Measurements from ENCODE around the gene DXO. TPM values are rescaled to one million over a fixed set of nuclear protein-coding genes. Genes with fewer than 3 reads are reported as not detected.
"Not testable (repeated sequence)": the region's sequence is repeated elsewhere in the genome, so short reads cannot be mapped to it uniquely, and the experiment has no call there.

DXO gene
- 40.9 and 43.6 TPM in 2 replicates for total RNA-seq (2022)
- Bru-seq, nascent RNA: percentile 73 among the genes with signal in this experiment
- percentile 81 among the genes with signal in this experiment for BruChase-seq, experiment 1, labeled RNA remaining after a 6-hour chase
- percentile 80 among the genes with signal in this experiment for BruChase-seq, experiment 2, labeled RNA remaining after a 2-hour chase
- long read RNA-seq, transcript DXO-201 (7 exons, 1,628 nt): major isoform, 13 of 38 reads
- long read RNA-seq, partial matches to known transcripts: 4 of 38 reads
- long read RNA-seq, other reads (novel, unspliced or antisense): 16 of 38 reads

- intact Hi-C loops (cut with micrococcal nuclease; ENCODE audit: unreplicated experiment): no loop called here
Observed at GRCh38 chr6:31971993-31972708, at the start of gene DXO. Gene DXO, minus strand, starts transcription at chr6:31972138. Its CDS starts 463 bp downstream, at chr6:31971675.

GRCh38 chr6:32014547-32014946 is 42.6 kb upstream of the DXO start, which contains the start of gene C4B:
Gene C4B, plus strand, starts transcription at chr6:32014795. Its CDS starts 51 bp downstream, at chr6:32014846.
- intact Hi-C loops (cut with micrococcal nuclease; ENCODE audit: unreplicated experiment); CTCF ChIA-PET; H3K4me3 Mint-ChIP-seq (ENCODE audit: low read depth, unreplicated experiment); H3K9me3 Mint-ChIP-seq (ENCODE audit: low read depth, unreplicated experiment); H3K36me3 Mint-ChIP-seq (ENCODE audit: insufficient read depth, unreplicated experiment); H3K4me1 Mint-ChIP-seq (ENCODE audit: low read depth, unreplicated experiment); H3K27ac Mint-ChIP-seq (ENCODE audit: unreplicated experiment); BruUV-seq (replicated peaks); H3K27me3 Mint-ChIP-seq (ENCODE audit: unreplicated experiment); DNase-seq: not testable (repeated sequence)

More at GRCh38 chr6:31971993-31972708, at the start of gene DXO:
- no peaks in the 10 kb centered on the region for H3K9me3 Mint-ChIP-seq (ENCODE audit: low read depth, unreplicated experiment)
- H3K4me1 Mint-ChIP-seq (ENCODE audit: low read depth, unreplicated experiment): peaks cover 27% of the 10 kb centered on the region
- peak; percentile 99 for DNase-seq
- H3K27ac Mint-ChIP-seq (ENCODE audit: unreplicated experiment): peak within 1 kb of the TSS; percentile 98
- H3K36me3 Mint-ChIP-seq (ENCODE audit: insufficient read depth, unreplicated experiment): peaks cover 79% of the 10 kb centered on the region
- no peaks in the 10 kb centered on the region for H3K27me3 Mint-ChIP-seq (ENCODE audit: unreplicated experiment)
- no peak for TF ChIP-seq CTCF (IDR thresholded peaks at IDR 0.05; ENCODE audit: unreplicated experiment)
- H3K4me3 Mint-ChIP-seq (ENCODE audit: low read depth, unreplicated experiment): peak within 1 kb of the TSS; percentile 86
- CTCF ChIA-PET: interaction anchor here (0.6 to 1.8 kb wide), 7 partner anchors 20 to 1066 kb away, joined by 3 to 7 read pairs (median 4); partner anchors contain the start of genes CFB and ZBTB12
- no TSS peak for BruUV-seq (replicated peaks)

GRCh38 chr6:32013738-32014137 is 41.8 kb upstream of the DXO start:
- H3K4me3 Mint-ChIP-seq (ENCODE audit: low read depth, unreplicated experiment); H3K9me3 Mint-ChIP-seq (ENCODE audit: low read depth, unreplicated experiment); H3K27me3 Mint-ChIP-seq (ENCODE audit: unreplicated experiment); H3K27ac Mint-ChIP-seq (ENCODE audit: unreplicated experiment); intact Hi-C loops (cut with micrococcal nuclease; ENCODE audit: unreplicated experiment); H3K4me1 Mint-ChIP-seq (ENCODE audit: low read depth, unreplicated experiment); DNase-seq; BruUV-seq (replicated peaks); CTCF ChIA-PET; H3K36me3 Mint-ChIP-seq (ENCODE audit: insufficient read depth, unreplicated experiment): not testable (repeated sequence)

GRCh38 chr6:32012941-32013617 is 41.1 kb upstream of the DXO start:
- H3K4me1 Mint-ChIP-seq (ENCODE audit: low read depth, unreplicated experiment); CTCF ChIA-PET: not testable (repeated sequence)

GRCh38 chr6:32010856-32011530 is 39.1 kb upstream of the DXO start:
- H3K36me3 Mint-ChIP-seq (ENCODE audit: insufficient read depth, unreplicated experiment); intact Hi-C loops (cut with micrococcal nuclease; ENCODE audit: unreplicated experiment); H3K4me1 Mint-ChIP-seq (ENCODE audit: low read depth, unreplicated experiment); H3K9me3 Mint-ChIP-seq (ENCODE audit: low read depth, unreplicated experiment); H3K4me3 Mint-ChIP-seq (ENCODE audit: low read depth, unreplicated experiment); CTCF ChIA-PET; BruUV-seq (replicated peaks); H3K27ac Mint-ChIP-seq (ENCODE audit: unreplicated experiment): not testable (repeated sequence)
- DNase-seq: peak; percentile 1
- peaks cover 13% of the 10 kb centered on the region for H3K27me3 Mint-ChIP-seq (ENCODE audit: unreplicated experiment)

More at GRCh38 chr6:32012941-32013617, 41.1 kb upstream of the DXO start:
- H3K9me3 Mint-ChIP-seq (ENCODE audit: low read depth, unreplicated experiment); H3K27ac Mint-ChIP-seq (ENCODE audit: unreplicated experiment); H3K4me3 Mint-ChIP-seq (ENCODE audit: low read depth, unreplicated experiment); BruUV-seq (replicated peaks); H3K36me3 Mint-ChIP-seq (ENCODE audit: insufficient read depth, unreplicated experiment); H3K27me3 Mint-ChIP-seq (ENCODE audit: unreplicated experiment); intact Hi-C loops (cut with micrococcal nuclease; ENCODE audit: unreplicated experiment): not testable (repeated sequence)
- peak; percentile 3 for DNase-seq

GRCh38 chr6:32009537-32009936 is 37.6 kb upstream of the DXO start:
- H3K9me3 Mint-ChIP-seq (ENCODE audit: low read depth, unreplicated experiment): not testable (repeated sequence)

DNA sequence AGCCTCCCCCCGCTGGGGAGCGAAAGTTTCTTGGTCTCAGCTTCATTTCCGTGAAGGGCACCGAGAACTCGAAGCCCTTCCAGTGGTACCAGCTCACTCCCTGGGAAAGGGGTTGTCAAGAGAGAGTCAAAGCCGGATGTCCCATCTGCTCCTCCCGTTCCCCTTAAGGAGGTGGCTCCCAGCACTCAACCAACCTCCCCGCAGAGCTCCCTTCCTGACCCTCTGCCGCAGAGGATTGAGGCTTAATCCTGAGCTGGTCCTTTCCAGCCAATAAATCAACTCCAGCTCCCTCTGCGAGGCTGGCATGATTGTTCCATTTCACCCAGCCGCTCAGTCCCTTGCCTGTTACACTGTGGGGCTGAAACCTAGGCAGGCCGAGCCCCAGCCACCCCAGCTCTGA is 36.7 kb upstream of the DXO start:
- H3K36me3 Mint-ChIP-seq (ENCODE audit: insufficient read depth, unreplicated experiment); H3K4me3 Mint-ChIP-seq (ENCODE audit: low read depth, unreplicated experiment); H3K27ac Mint-ChIP-seq (ENCODE audit: unreplicated experiment); H3K9me3 Mint-ChIP-seq (ENCODE audit: low read depth, unreplicated experiment); BruUV-seq (replicated peaks); intact Hi-C loops (cut with micrococcal nuclease; ENCODE audit: unreplicated experiment); H3K4me1 Mint-ChIP-seq (ENCODE audit: low read depth, unreplicated experiment): not testable (repeated sequence)
- H3K27me3 Mint-ChIP-seq (ENCODE audit: unreplicated experiment): peaks cover 32% of the 10 kb centered on the region
- CTCF ChIA-PET: interaction anchor here (0.6 kb wide), 1 partner anchor 994 kb away, joined by 4 read pairs; no protein-coding TSS in a partner anchor
- DNase-seq: peak; percentile 0

More at GRCh38 chr6:32009537-32009936, 37.6 kb upstream of the DXO start:
- BruUV-seq (replicated peaks); CTCF ChIA-PET; H3K4me1 Mint-ChIP-seq (ENCODE audit: low read depth, unreplicated experiment); H3K27ac Mint-ChIP-seq (ENCODE audit: unreplicated experiment); H3K4me3 Mint-ChIP-seq (ENCODE audit: low read depth, unreplicated experiment); H3K36me3 Mint-ChIP-seq (ENCODE audit: insufficient read depth, unreplicated experiment); intact Hi-C loops (cut with micrococcal nuclease; ENCODE audit: unreplicated experiment): not testable (repeated sequence)
- peak; percentile 0 for DNase-seq
- H3K27me3 Mint-ChIP-seq (ENCODE audit: unreplicated experiment): peaks cover 28% of the 10 kb centered on the region

DNA sequence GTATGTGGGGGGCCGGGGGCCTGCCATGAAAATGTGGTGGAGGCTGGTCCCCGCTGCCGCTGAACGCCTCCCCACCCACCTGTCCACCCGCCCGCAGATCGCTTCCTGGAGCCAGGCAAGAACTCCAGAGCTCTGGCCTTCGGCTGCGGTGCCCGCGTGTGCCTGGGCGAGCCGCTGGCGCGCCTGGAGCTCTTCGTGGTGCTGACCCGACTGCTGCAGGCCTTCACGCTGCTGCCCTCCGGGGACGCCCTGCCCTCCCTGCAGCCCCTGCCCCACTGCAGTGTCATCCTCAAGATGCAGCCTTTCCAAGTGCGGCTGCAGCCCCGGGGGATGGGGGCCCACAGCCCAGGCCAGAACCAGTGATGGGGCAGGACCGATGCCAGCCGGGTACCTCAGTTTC is 36.1 kb upstream of the DXO start:
- H3K9me3 Mint-ChIP-seq (ENCODE audit: low read depth, unreplicated experiment); H3K4me1 Mint-ChIP-seq (ENCODE audit: low read depth, unreplicated experiment); CTCF ChIA-PET; DNase-seq; H3K27ac Mint-ChIP-seq (ENCODE audit: unreplicated experiment); intact Hi-C loops (cut with micrococcal nuclease; ENCODE audit: unreplicated experiment); H3K36me3 Mint-ChIP-seq (ENCODE audit: insufficient read depth, unreplicated experiment); BruUV-seq (replicated peaks); H3K4me3 Mint-ChIP-seq (ENCODE audit: low read depth, unreplicated experiment): not testable (repeated sequence)
- peaks cover 32% of the 10 kb centered on the region for H3K27me3 Mint-ChIP-seq (ENCODE audit: unreplicated experiment)

All from Calu3 (cell line).